HEK293 (cell line): ENCODE data around the gene APC2.

Source experiments
- ATF2 ChIP-seq: fragments of 450-650 bp; formaldehyde crosslinking; IDR thresholded peaks from 2 replicates; pipeline ENCODE4 v1.5.1; 2016; ENCODE audit warnings: missing biosample characterization, missing genetic modification characterization, low read depth
- EGR2 ChIP-seq: fragments of 450-650 bp; formaldehyde crosslinking; IDR thresholded peaks from 2 replicates; pipeline ENCODE4 v1.5.1; 2016; ENCODE audit warnings: low read depth, missing biosample characterization, missing genetic modification characterization
- GLIS2 ChIP-seq: fragments of 450-650 bp; formaldehyde crosslinking; IDR thresholded peaks from 2 replicates; pipeline ENCODE4 v1.5.1; 2016; ENCODE audit warnings: missing biosample characterization, missing genetic modification characterization
- KLF10 ChIP-seq: fragments of 450-650 bp; IDR thresholded peaks from 2 replicates; pipeline ENCODE4 v1.5.1; 2018; ENCODE audit warnings: missing biosample characterization, mild to moderate bottlenecking, missing genetic modification characterization
- SP2 ChIP-seq: fragments of 450-650 bp; formaldehyde crosslinking; IDR thresholded peaks from 2 replicates; pipeline ENCODE4 v1.5.1; 2016; ENCODE audit warnings: missing biosample characterization, missing genetic modification characterization
- TSHZ1 ChIP-seq: fragments of 450-650 bp; formaldehyde crosslinking; IDR thresholded peaks from 2 replicates; pipeline ENCODE4 v1.5.1; 2016; ENCODE audit warnings: missing biosample characterization, missing genetic modification characterization, borderline replicate concordance
- ZNF114 ChIP-seq: fragments of 450-650 bp; formaldehyde crosslinking; IDR thresholded peaks from 2 replicates; pipeline ENCODE4 v1.5.0; 2017; ENCODE audit warnings: missing biosample characterization, missing genetic modification characterization
- ZNF133 ChIP-seq: fragments of 450-650 bp; formaldehyde crosslinking; IDR thresholded peaks from 2 replicates; pipeline ENCODE4 v1.5.1; 2016; ENCODE audit warnings: missing biosample characterization, missing genetic modification characterization
- ZNF19 ChIP-seq: fragments of 450-650 bp; formaldehyde crosslinking; IDR thresholded peaks from 2 replicates; pipeline ENCODE4; 2016; ENCODE audit warnings: missing biosample characterization, missing genetic modification characterization, low read depth
- ZNF24 ChIP-seq: fragments of 450-650 bp; formaldehyde crosslinking; IDR thresholded peaks from 2 replicates; pipeline ENCODE4 v1.5.1; 2016; ENCODE audit warnings: missing biosample characterization, missing genetic modification characterization
- ZNF280D ChIP-seq: fragments of 450-650 bp; formaldehyde crosslinking; IDR thresholded peaks from 2 replicates; pipeline ENCODE4 v1.5.1; 2016; ENCODE audit warnings: missing biosample characterization, missing genetic modification characterization
- ZNF37A ChIP-seq: fragments of 450-650 bp; IDR thresholded peaks from 2 replicates; pipeline ENCODE4 v1.5.1; 2018; ENCODE audit warnings: missing biosample characterization, missing genetic modification characterization
- ZNF433 ChIP-seq: fragments of 450-650 bp; formaldehyde crosslinking; IDR thresholded peaks from 2 replicates; pipeline ENCODE4 v1.5.1; 2016; ENCODE audit warnings: missing biosample characterization, missing genetic modification characterization, low read depth
- ZNF544 ChIP-seq: fragments of 450-650 bp; formaldehyde crosslinking; IDR thresholded peaks from 2 replicates; pipeline ENCODE4 v1.5.0; 2017; ENCODE audit warnings: missing biosample characterization, missing genetic modification characterization
- ZNF560 ChIP-seq: fragments of 450-650 bp; formaldehyde crosslinking; IDR thresholded peaks from 2 replicates; pipeline ENCODE4 v1.5.1; 2017; ENCODE audit warnings: missing biosample characterization, missing genetic modification characterization, borderline replicate concordance
- ZNF561 ChIP-seq: fragments of 450-650 bp; IDR thresholded peaks from 2 replicates; pipeline ENCODE4 v1.5.1; 2018; ENCODE audit warnings: missing biosample characterization, missing genetic modification characterization, borderline replicate concordance
- ZNF621 ChIP-seq: fragments of 450-650 bp; formaldehyde crosslinking; IDR thresholded peaks from 2 replicates; pipeline ENCODE4 v1.5.1; 2017; ENCODE audit warnings: missing biosample characterization, missing genetic modification characterization
- ZNF677 ChIP-seq: fragments of 450-650 bp; IDR thresholded peaks from 2 replicates; pipeline ENCODE4 v1.5.0; 2018; ENCODE audit warnings: missing biosample characterization, mild to moderate bottlenecking, missing genetic modification characterization, moderate library complexity
- ZNF747 ChIP-seq: fragments of 450-650 bp; formaldehyde crosslinking; IDR thresholded peaks from 2 replicates; pipeline ENCODE4 v1.5.1; 2016; ENCODE audit warnings: missing biosample characterization, missing genetic modification characterization
- ZNF76 ChIP-seq: fragments of 450-650 bp; formaldehyde crosslinking; IDR thresholded peaks from 2 replicates; pipeline ENCODE4; 2016; ENCODE audit warnings: low read depth, missing biosample characterization, missing genetic modification characterization, borderline replicate concordance
- ZSCAN18 ChIP-seq: fragments of 450-650 bp; formaldehyde crosslinking; IDR thresholded peaks from 2 replicates; pipeline ENCODE4 v1.5.1; 2016; ENCODE audit warnings: missing biosample characterization, missing genetic modification characterization
- TF ChIP-seq, protein P1 (sequence below): fragments of 450-650 bp; formaldehyde crosslinking; IDR thresholded peaks from 2 replicates; pipeline ENCODE4 v1.5.1; 2016; ENCODE audit warnings: missing biosample characterization, missing genetic modification characterization
- TF ChIP-seq, protein P2 (sequence below): fragments of 450-650 bp; formaldehyde crosslinking; IDR thresholded peaks from 2 replicates; pipeline ENCODE4 v1.5.1; 2016; ENCODE audit warnings: missing biosample characterization, missing genetic modification characterization
- TF ChIP-seq, protein P3 (sequence below): sonication (generic); formaldehyde crosslinking; IDR thresholded peaks from 2 replicates; pipeline ENCODE4 v1.8.1; 2022; ENCODE audit warnings: mild to moderate bottlenecking, moderate library complexity, missing genetic modification reagents

The APC2 gene

GRCh38 chr19:1445185-1445931 is 4.6 kb upstream of the APC2 start (continued):
- TF ChIP-seq ZNF561 (peak; percentile 99), ZNF133 (no peak), ZNF544 (tag by site-specific recombination) (no peak), ZNF19 (tag by site-specific recombination) (no peak), ZNF621 (tag by site-specific recombination) (no peak), ZNF677 (tag by site-specific recombination) (peak; percentile 34; the same call in 1 of the 2 replicates), ZNF280D (tag by site-specific recombination) (peak; percentile 70; the same call in 1 of the 2 replicates), TSHZ1 (tag by site-specific recombination) (peak; percentile 46; the same call in 1 of the 2 replicates), ZSCAN18 (tag by site-specific recombination) (peak; percentile 20; the same call in 1 of the 2 replicates), ZNF747 (tag by site-specific recombination) (no peak), EGR2 (tag by site-specific recombination) (peak; percentile 88), GLIS2 (tag by site-specific recombination) (peak; percentile 96), ATF2 (tag by site-specific recombination) (no peak), ZNF560 (tag by site-specific recombination) (no peak), ZNF24 (tag by site-specific recombination) (peak; percentile 97), ZNF433 (no peak), SP2 (peak; percentile 59), ZNF76 (0 out of 2 replicates have a peak, but pooled peaks have one; percentile 65), ZNF114 (tag by site-specific recombination) (no peak), ZNF37A (tag by site-specific recombination) (0 out of 2 replicates have a peak, but pooled peaks have one; percentile 35), KLF10 (tag by site-specific recombination) (peak; percentile 87)
- TF ChIP-seq, protein P1, sequence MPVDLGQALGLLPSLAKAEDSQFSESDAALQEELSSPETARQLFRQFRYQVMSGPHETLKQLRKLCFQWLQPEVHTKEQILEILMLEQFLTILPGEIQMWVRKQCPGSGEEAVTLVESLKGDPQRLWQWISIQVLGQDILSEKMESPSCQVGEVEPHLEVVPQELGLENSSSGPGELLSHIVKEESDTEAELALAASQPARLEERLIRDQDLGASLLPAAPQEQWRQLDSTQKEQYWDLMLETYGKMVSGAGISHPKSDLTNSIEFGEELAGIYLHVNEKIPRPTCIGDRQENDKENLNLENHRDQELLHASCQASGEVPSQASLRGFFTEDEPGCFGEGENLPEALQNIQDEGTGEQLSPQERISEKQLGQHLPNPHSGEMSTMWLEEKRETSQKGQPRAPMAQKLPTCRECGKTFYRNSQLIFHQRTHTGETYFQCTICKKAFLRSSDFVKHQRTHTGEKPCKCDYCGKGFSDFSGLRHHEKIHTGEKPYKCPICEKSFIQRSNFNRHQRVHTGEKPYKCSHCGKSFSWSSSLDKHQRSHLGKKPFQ (tag by site-specific recombination), result 0 out of 2 replicates have a peak, but pooled peaks have one; percentile 18
- TF ChIP-seq, protein P2, sequence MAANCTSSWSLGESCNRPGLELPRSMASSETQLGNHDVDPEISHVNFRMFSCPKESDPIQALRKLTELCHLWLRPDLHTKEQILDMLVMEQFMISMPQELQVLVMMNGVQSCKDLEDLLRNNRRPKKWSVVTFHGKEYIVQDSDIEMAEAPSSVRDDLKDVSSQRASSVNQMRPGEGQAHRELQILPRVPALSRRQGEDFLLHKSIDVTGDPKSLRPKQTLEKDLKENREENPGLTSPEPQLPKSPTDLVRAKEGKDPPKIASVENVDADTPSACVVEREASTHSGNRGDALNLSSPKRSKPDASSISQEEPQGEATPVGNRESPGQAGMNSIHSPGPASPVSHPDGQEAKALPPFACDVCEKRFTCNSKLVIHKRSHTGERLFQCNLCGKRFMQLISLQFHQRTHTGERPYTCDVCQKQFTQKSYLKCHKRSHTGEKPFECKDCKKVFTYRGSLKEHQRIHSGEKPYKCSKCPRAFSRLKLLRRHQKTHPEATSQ, result no peak; the same call in none of the 2 replicates
- TF ChIP-seq, protein P3, sequence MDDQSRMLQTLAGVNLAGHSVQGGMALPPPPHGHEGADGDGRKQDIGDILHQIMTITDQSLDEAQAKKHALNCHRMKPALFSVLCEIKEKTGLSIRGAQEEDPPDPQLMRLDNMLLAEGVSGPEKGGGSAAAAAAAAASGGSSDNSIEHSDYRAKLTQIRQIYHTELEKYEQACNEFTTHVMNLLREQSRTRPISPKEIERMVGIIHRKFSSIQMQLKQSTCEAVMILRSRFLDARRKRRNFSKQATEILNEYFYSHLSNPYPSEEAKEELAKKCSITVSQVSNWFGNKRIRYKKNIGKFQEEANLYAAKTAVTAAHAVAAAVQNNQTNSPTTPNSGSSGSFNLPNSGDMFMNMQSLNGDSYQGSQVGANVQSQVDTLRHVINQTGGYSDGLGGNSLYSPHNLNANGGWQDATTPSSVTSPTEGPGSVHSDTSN (CRISPR knock-in tag), result no peak
